Upper lobe of right lung (tissue), 1 donor: ENCODE data around the gene SLC15A3. TPM values are rescaled to one million over a fixed set of nuclear protein-coding genes. Genes with fewer than 3 reads are reported as not detected.
A peak's percentile ranks its signal among the peaks of the same experiment; 100 is the strongest.

Experiments used
- ATAC-seq: fragments of 200-7000 bp; cut with Tn5 transposase; one replicate; pipeline ENCODE4 v1.9.1; 2020; ENCODE audit warnings: mild to moderate bottlenecking, moderate library complexity
- DNase-seq: peaks from one replicate; pipeline ENCODE4 v3.0.0-alpha.2; 2020
- H3K27ac ChIP-seq: fragments of 200-600 bp; one replicate; pipeline ENCODE4 v1.8.0; 2022
- H3K27me3 ChIP-seq: fragments of 200-600 bp; one replicate; pipeline ENCODE4 v1.8.0; 2022; ENCODE audit warnings: mild to moderate bottlenecking
- H3K36me3 ChIP-seq: fragments of 200-600 bp; one replicate; pipeline ENCODE4 v1.8.0; 2022
- H3K4me1 ChIP-seq: fragments of 200-600 bp; one replicate; pipeline ENCODE4 v1.8.0; 2022
- H3K4me3 ChIP-seq: fragments of 200-600 bp; one replicate; pipeline ENCODE4 v1.8.0; 2022; ENCODE audit warnings: mild to moderate bottlenecking
- H3K9me3 ChIP-seq: fragments of 200-600 bp; one replicate; pipeline ENCODE4 v1.8.0; 2022
- CTCF ChIP-seq: fragments of 200-600 bp; IDR thresholded peaks from one replicate; pipeline ENCODE4 v1.8.0; 2022; ENCODE audit warnings: antibody characterized with exemption
- intact Hi-C: fragments of 100-400 bp; cut with DNase I; formaldehyde crosslinking; loops from one replicate; pipeline ENCODE4 v1.11.0; 2022
- total RNA-seq: library from RNA; stranded (reverse); fragmentation: NEBNext Ultra II Directional; extraction: Animal tissue kit (Norgen Biotek cat#: 25700); gene quantifications from one replicate; pipeline ENCODE4 v1.2.1, GENCODE V29; 2021
- donor health status: DM: no; HTN: yes; CAD: no; lungs with severe emphysema.

Gene SLC15A3
- total RNA-seq, 1 donor from 2014 or later = 139 TPM

DNA sequence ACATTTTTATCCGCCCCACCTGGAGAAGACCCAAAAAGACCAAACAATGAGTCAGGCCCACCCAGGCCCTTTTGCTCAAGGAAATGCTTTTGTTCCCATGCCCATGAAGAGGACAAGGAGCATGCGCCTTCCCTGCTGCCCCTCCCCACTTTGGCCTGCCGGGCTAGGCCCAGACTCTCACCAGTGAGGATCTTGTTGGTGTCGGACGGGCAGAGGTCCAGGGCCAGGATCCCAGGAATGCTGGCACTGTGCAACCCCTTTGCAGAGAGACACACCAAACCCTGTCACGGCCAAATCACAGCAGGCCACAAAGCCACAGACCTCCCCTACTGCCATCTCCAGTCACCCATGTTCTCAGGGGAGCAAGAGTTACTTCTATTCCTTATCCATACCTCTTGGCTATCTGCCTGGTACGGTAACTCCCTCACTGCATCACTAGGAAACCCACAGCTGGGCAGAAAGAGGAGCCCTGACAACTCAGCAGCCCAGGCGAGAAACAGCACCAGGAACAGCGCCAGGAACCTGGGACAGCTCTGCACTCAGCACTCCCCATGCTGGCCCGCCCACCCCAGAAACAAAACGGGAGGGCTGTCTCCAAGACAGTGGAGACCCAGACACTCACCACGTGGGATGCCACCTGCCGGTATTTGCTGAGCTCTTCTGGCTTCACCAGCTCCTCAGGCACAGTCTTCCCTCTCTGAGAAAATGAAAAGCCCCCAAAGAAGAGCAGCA is 51.1 kb downstream of the SLC15A3 start:
- no peak for ATAC-seq
- H3K9me3 ChIP-seq = no peaks in the 10 kb centered on the region

GRCh38 chr11:60899977-60900376 is 52.0 kb downstream of the SLC15A3 start:
- DNase-seq = no peak

More for the DNA sequence above, 51.1 kb downstream of the SLC15A3 start:
- no peak for TF ChIP-seq CTCF
- H3K36me3 ChIP-seq = peaks cover 76% of the 10 kb centered on the region
- H3K4me3 ChIP-seq = no peak overlapping the region
- peaks cover 21% of the 10 kb centered on the region for H3K4me1 ChIP-seq
- no peaks in the 10 kb centered on the region for H3K27me3 ChIP-seq
- intact Hi-C loops = no loop called here
- H3K27ac ChIP-seq = no peak overlapping the region
- DNase-seq = no peak

DNA sequence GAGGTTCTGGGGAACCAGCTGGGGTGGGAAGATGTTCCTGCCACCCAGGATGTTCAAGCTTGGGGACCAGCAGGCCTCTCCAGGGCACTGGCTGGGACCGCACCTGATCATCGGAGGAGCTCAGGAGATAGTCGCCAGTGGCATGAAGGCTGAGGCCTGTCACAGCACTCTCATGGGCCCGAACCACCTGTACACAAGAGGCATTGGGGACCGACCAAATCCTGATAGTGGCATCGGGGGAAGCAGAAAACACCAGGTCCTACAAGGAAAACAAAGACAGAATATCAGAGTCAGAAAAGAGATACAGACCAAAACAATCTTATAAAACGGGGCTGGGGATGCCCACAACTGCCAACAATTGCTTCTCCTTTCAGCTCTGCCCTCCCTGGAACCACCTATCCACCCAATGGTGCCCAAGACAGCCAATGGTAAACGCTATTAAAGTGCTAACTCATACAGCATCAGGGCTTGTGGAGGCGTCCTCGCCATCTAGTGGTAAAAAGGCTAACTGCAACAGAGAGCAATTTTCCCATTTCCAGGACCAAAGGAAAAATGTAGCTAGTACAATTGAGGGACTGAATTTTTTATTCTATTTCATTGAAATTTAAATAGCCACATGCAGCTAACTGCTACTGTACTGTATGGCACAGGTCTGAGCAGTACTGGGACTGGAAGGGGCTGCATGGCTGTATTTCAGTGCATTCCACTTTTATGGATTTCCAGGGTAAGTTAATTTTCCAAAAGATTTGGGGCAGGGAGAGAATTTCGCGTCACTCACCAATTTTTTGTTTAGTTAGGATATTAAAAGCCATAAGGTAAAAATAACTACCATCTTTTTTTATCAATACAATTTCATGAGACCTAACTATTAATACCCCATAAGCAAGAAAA is 52.7 kb downstream of the SLC15A3 start:
- H3K36me3 ChIP-seq = peaks cover 92% of the 10 kb centered on the region
- ATAC-seq (peak; percentile 88), DNase-seq (no peak)
- peaks cover 6% of the 10 kb centered on the region for H3K4me1 ChIP-seq
- no peak overlapping the region for H3K4me3 ChIP-seq
- H3K9me3 ChIP-seq = no peaks in the 10 kb centered on the region
- no peak overlapping the region for H3K27ac ChIP-seq
- intact Hi-C loops = loop anchor here (5.0 kb wide), 1 partner anchor 67 kb away; no protein-coding TSS in a partner anchor
- TF ChIP-seq CTCF = peak; percentile 93
- H3K27me3 ChIP-seq = no peaks in the 10 kb centered on the region

More at GRCh38 chr11:60899977-60900376, 52.0 kb downstream of the SLC15A3 start:
- peaks cover 85% of the 10 kb centered on the region for H3K36me3 ChIP-seq
- intact Hi-C loops = loop anchor here (5.0 kb wide), 1 partner anchor 68 kb away; no protein-coding TSS in a partner anchor
- H3K4me1 ChIP-seq = peaks cover 13% of the 10 kb centered on the region
- no peak overlapping the region for H3K27ac ChIP-seq
- no peak overlapping the region for H3K4me3 ChIP-seq
- ATAC-seq = no peak
- no peak for TF ChIP-seq CTCF
- H3K27me3 ChIP-seq = no peaks in the 10 kb centered on the region
- H3K9me3 ChIP-seq = no peaks in the 10 kb centered on the region

- Histone ChIP-seq H3K36me3 (peaks cover 98% of the 10 kb centered on the region), H3K4me1 (no peaks in the 10 kb centered on the region), H3K9me3 (no peaks in the 10 kb centered on the region), H3K27me3 (no peaks in the 10 kb centered on the region), H3K4me3 (no peak overlapping the region), H3K27ac (no peak overlapping the region)
- ATAC-seq (no peak), DNase-seq (no peak)
- TF ChIP-seq CTCF = no peak
- intact Hi-C loops = loop anchor here (5.0 kb wide), 1 partner anchor 65 kb away; no protein-coding TSS in a partner anchor
These were observed 54.5 kb downstream of the SLC15A3 start for GRCh38 chr11:60897496-60897895.

DNA sequence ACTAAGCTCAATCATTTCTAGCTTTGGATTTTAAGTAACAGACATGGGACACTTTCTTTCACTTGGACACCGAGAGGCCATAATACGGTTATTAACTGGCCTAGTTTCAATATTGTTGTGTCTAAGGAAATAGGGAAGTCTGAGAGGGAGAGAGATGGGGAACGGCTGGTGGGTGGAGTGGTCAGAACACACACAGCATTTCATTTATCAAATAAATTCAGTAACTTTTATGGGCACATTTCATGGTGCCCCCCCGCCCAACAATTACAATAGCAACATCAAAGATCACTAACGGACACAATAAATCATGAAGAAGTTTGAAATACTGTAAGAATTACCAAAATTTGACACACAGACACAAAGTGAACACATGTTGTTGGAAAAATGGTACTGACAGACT is 56.3 kb downstream of the SLC15A3 start:
- ATAC-seq (peak; percentile 41), DNase-seq (no peak)
- no peak overlapping the region for H3K27ac ChIP-seq
- H3K4me3 ChIP-seq = no peak overlapping the region
- no peaks in the 10 kb centered on the region for H3K9me3 ChIP-seq
- H3K4me1 ChIP-seq = peaks cover under 1% of the 10 kb centered on the region
- TF ChIP-seq CTCF = no peak
- intact Hi-C loops = loop anchor here (5.0 kb wide), 1 partner anchor 63 kb away; no protein-coding TSS in a partner anchor
- H3K36me3 ChIP-seq = peaks cover 82% of the 10 kb centered on the region
- H3K27me3 ChIP-seq = no peaks in the 10 kb centered on the region
